Adrenal gland (tissue), 12 donors: ENCODE data around the gene SPATA3. TPM values are rescaled to one million over a fixed set of nuclear protein-coding genes. Genes with fewer than 3 reads are reported as not detected.
A peak's percentile ranks its signal among the peaks of the same experiment; 100 is the strongest.

Experiments used
- DNase-seq, 7 donors: peaks; one replicate each; pipeline ENCODE4 v3.0.0-alpha.2; 2019 to 2020
- H3K27ac ChIP-seq, 5 donors: fragments of 200-600 bp; sonication (generic) in 4 of 5; 1 replicate in 3 of 5; 2 replicates in 2 of 5; pipeline versions ENCODE4 v1.5.1 to v1.8.0; 2016 to 2020; ENCODE audit warnings: mild to moderate bottlenecking in 1 of 5
- H3K27me3 ChIP-seq: fragments of 200-600 bp; 2 replicates; pipeline ENCODE4 v1.8.0; 2021
- H3K36me3 ChIP-seq, 2 donors: fragments of 200-600 bp; replicated peaks in 1 of 2; 1 replicate in 1 of 2; 2 replicates in 1 of 2; pipeline versions ENCODE4 v1.5.1 to v1.8.0; 2018 to 2022
- H3K4me1 ChIP-seq, 2 donors: fragments of 200-600 bp; replicated peaks in 1 of 2; 1 replicate in 1 of 2; 2 replicates in 1 of 2; pipeline versions ENCODE4 v1.5.1 to v1.8.0; 2018 to 2021
- H3K4me3 ChIP-seq, 4 donors: fragments of 200-600 bp; sonication (generic) in 3 of 4; one replicate each; pipeline ENCODE4 v1.5.1; 2016 to 2018
- H3K9me3 ChIP-seq, 3 donors: fragments of 200-600 bp; sonication (generic) in 1 of 3; replicated peaks in 1 of 3; 1 replicate in 2 of 3; 2 replicates in 1 of 3; pipeline versions ENCODE4 v1.5.1 to v1.8.0; 2016 to 2021
- POLR2A ChIP-seq, 2 donors: fragments of 450-650 bp; IDR thresholded peaks; one replicate each; pipeline ENCODE4 v1.6.1; 2017; ENCODE audit warnings: antibody characterized with exemption in 2 of 2, mild to moderate bottlenecking in 2 of 2, moderate library complexity in 1 of 2
- WGBS, 4 donors: extraction: QIAGEN DNeasy Blood & Tissue Kit in 2 of 4; methylation state at CpG; one replicate each; pipeline versions ENCODE4 v1.1.5 to v1.1.7; 2013 to 2017; 5-methylcytosine and 5-hydroxymethylcytosine counted together
- intact Hi-C, 2 donors: fragments of 100-400 bp; cut with DNase I; formaldehyde crosslinking; loops; one replicate each; pipeline versions ENCODE4 v1.14.1 to v1.15.0; 2022 to 2023
- polyA plus RNA-seq, 3 donors: library from polyadenylated mRNA; stranded (reverse); fragments of 200-250 nt in 2 of 3; fragments of 350-450 nt in 1 of 3; fragmentation: Illumina TruSeq in 1 of 3; extraction: RNeasy Lipid Tissue Mini Kit (QIAGEN cat#74804) in 1 of 3; gene quantifications; one replicate each; pipeline ENCODE4 v1.2.3, GENCODE V29; 2013 to 2014
- total RNA-seq, 9 donors: library from RNA; depleted of rRNA in 4 of 9; stranded (reverse); fragments of >200 nt in 4 of 9; fragments of 120-200 nt in 1 of 9; fragmentation: NEBNext Ultra II Directional in 1 of 9; extraction: Animal tissue kit (Norgen Biotek cat#: 25700) in 1 of 9; gene quantifications; one replicate each; pipeline versions ENCODE4 v1.1.0 to v1.2.4, GENCODE V29; 2013 to 2023
- TF ChIP-seq, protein P1 (sequence below), 6 experiments: fragments of 450-650 bp in 4 of 6; fragments of 200-600 bp in 2 of 6; sonication (generic) in 1 of 6; IDR thresholded peaks; 1 replicate in 5 of 6; 2 replicates in 1 of 6; pipeline versions ENCODE4 v1.5.1 to v1.8.0; 2016 to 2021; ENCODE audit warnings: antibody characterized with exemption in 6 of 6, mild to moderate bottlenecking in 2 of 6, moderate library complexity in 1 of 6
- donor health status: healthy with polysubstance abuse.
- donor health status: Bipolar disorder and iron deficiency.
- donor health status: DM: yes; HTN: yes; CAD: no.
- donor health status: DM: no; HTN: no; CAD: no.
- donor health status: DM: no; HTN: no; CAD: no.
- donor health status: DM: yes; HTN: yes; CAD: no.

SPATA3 gene
- total and polyA plus RNA-seq, 12 donors, result not detected

DNA sequence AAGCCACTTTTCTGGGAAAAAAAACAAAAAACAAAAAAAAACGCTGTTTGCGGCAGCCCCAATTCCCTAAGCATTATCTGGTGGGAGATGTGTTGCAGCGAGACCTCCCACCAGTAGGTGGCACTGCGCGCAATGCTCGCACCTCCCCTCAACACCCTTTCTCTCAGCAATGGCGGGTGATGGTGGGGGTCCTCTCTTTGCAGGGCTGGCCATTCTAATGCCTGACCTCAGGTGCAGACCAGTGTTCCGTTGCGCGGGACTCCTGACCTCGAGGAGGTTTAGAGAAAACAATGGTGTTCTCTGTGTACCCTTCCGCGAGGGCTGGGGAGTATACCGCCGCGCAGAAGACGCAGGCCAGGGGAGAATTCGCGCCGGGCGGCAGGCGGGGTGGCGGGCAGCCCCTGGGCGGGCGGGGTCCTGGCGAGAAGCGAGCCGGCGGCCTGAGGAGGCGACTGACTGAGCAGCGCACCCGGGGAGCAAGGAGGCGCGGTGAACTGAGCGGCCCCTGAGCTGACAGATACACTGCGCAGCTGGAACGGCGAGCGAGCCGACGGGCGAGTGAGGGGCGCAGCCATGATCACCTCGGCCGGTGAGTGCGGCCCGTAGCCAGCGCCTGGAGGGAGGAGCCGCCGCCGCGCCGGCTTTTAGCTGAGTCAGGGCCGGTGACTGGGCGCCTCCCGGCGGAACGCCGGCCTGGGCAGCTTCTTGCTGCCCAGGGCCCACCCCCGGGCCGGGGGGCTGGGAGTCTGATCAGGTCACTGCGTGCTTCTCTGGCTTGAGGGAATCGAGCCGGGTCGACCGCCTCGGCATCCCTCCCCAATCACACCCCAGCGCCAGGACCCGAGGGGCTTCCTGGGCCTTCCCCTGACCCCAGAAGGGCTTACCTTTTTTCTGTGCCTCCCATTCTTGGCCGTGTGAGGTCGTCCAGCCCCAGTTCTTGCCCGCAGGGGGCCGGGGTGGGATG is 60.8 kb downstream of the SPATA3 start, which contains the start of gene PSMD1:
Gene PSMD1 (plus strand): TSS at position 415 of the 964 bp plus-strand sequence. CDS start 159 bp downstream, at position 574.
- H3K27ac ChIP-seq, result peak within 1 kb of the TSS; percentile 81 to 99 (median 93)
- TF ChIP-seq, protein P1, sequence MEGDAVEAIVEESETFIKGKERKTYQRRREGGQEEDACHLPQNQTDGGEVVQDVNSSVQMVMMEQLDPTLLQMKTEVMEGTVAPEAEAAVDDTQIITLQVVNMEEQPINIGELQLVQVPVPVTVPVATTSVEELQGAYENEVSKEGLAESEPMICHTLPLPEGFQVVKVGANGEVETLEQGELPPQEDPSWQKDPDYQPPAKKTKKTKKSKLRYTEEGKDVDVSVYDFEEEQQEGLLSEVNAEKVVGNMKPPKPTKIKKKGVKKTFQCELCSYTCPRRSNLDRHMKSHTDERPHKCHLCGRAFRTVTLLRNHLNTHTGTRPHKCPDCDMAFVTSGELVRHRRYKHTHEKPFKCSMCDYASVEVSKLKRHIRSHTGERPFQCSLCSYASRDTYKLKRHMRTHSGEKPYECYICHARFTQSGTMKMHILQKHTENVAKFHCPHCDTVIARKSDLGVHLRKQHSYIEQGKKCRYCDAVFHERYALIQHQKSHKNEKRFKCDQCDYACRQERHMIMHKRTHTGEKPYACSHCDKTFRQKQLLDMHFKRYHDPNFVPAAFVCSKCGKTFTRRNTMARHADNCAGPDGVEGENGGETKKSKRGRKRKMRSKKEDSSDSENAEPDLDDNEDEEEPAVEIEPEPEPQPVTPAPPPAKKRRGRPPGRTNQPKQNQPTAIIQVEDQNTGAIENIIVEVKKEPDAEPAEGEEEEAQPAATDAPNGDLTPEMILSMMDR (IDR thresholded peaks at IDR 0.05), result peak; percentile 92 to 99 (median 94)
- peak in 1 of 2 donors; percentile 47 for TF ChIP-seq POLR2A (IDR thresholded peaks at IDR 0.05)
- intact Hi-C loops, result no loop called here
- H3K4me3 ChIP-seq, result peak within 1 kb of the TSS; percentile 59 to 94 (median 84)
- 0 to 1% (median 0%) methylated on average over 15 to 73 of the region's 73 CpGs for WGBS, 4 donors
- H3K27me3 ChIP-seq, result no peaks in the 10 kb centered on the region
- peaks cover 3 to 40% of the 10 kb centered on the region in 2 donors for H3K4me1 ChIP-seq
- H3K9me3 ChIP-seq, result no peaks in the 10 kb centered on the region
- H3K36me3 ChIP-seq, result peaks cover 0 to 4% of the 10 kb centered on the region in 2 donors
- DNase-seq, result peak; percentile 92 to 96 (median 94)

DNA sequence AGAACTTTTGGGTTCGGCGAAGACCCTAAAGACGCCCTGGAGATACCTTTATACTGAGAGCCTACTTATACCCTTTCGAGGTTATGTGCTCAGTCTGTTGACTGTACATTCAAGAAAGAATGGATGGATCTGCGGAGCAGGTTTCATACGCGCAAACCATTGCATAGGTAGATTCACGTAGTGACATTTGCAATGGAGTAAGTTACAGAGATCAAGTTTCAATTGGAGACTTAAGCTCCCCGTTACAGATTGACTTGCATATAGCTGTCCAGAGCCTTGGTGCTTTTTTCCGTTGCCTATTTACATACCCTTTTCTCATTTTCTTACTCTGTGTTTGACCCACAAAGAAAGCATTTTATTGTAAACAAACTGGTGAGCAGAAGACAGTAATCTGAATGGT is 61.7 kb downstream of the SPATA3 start:
- no peak for DNase-seq
- H3K36me3 ChIP-seq, result peaks cover 0 to 11% of the 10 kb centered on the region in 2 donors
- H3K4me3 ChIP-seq, result peak overlapping the region; percentile 59 to 94 (median 84)
- H3K27me3 ChIP-seq, result no peaks in the 10 kb centered on the region
- H3K27ac ChIP-seq, result peak overlapping the region in 3 of 5 donors; percentile 93 to 99 (median 96)
- intact Hi-C loops, result no loop called here
- peaks cover 3 to 37% of the 10 kb centered on the region in 2 donors for H3K4me1 ChIP-seq
- TF ChIP-seq, protein P1 (IDR thresholded peaks at IDR 0.05), result no peak
- TF ChIP-seq POLR2A (IDR thresholded peaks at IDR 0.05), result no peak
- no peaks in the 10 kb centered on the region for H3K9me3 ChIP-seq
- WGBS, 4 donors, result 3 to 7% (median 5%) methylated on average over 10 of the region's 10 CpGs

Other genes starting within 250 kb of the SPATA3 start
- gene ITM2C, start 131.2 kb upstream of the SPATA3 start, total RNA-seq, result 100 to 1,000 TPM in 1 of 9 donors, 10 to 100 TPM in 8; 16.8 to 107 (median 33.0) TPM
- gene ITM2C, start 131.2 kb upstream of the SPATA3 start, polyA plus RNA-seq, result 100 to 1,000 TPM in 1 of 3 donors, 10 to 100 TPM in 2; 31.2 to 131 (median 48.9) TPM
- gene GPR55, start 70.9 kb upstream of the SPATA3 start, total RNA-seq, result under 1 TPM in 3 of 9 donors, not detected in 6; 0.08 to 0.18 (median 0.14) TPM
- under 1 TPM in 2 of 3 donors, not detected in 1; 0.07 to 0.24 TPM for gene GPR55, start 70.9 kb upstream of the SPATA3 start, polyA plus RNA-seq
- 1 to 10 TPM in 1 of 9 donors, under 1 TPM in 7, not detected in 1; 0.11 to 1.9 (median 0.57) TPM for gene C2orf72, start 41.4 kb downstream of the SPATA3 start, total RNA-seq
- 1 to 10 TPM in 2 of 3 donors, under 1 TPM in 1; 0.54 to 1.4 (median 1.2) TPM for gene C2orf72, start 41.4 kb downstream of the SPATA3 start, polyA plus RNA-seq
- gene PSMD1, start 60.7 kb downstream of the SPATA3 start, total RNA-seq, result 100 to 1,000 TPM in 3 of 9 donors, 10 to 100 TPM in 6; 50.4 to 226 (median 88.5) TPM
- gene PSMD1, start 60.7 kb downstream of the SPATA3 start, polyA plus RNA-seq, result 100 to 1,000 TPM in 1 of 3 donors, 10 to 100 TPM in 2; 38.9 to 203 (median 68.7) TPM
- gene HTR2B, start 128.9 kb downstream of the SPATA3 start, total RNA-seq, result 10 to 100 TPM in 8 of 9 donors, 1 to 10 TPM in 1; 1.2 to 90.0 (median 49.7) TPM
- 10 to 100 TPM in 2 of 3 donors, 1 to 10 TPM in 1; 3.1 to 17.9 (median 15.8) TPM for gene HTR2B, start 128.9 kb downstream of the SPATA3 start, polyA plus RNA-seq
- 100 to 1,000 TPM in 1 of 9 donors, 10 to 100 TPM in 8; 22.5 to 109 (median 59.0) TPM for gene ARMC9, start 202.5 kb downstream of the SPATA3 start, total RNA-seq
- 10 to 100 TPM; 22.0 to 61.9 (median 49.3) TPM for gene ARMC9, start 202.5 kb downstream of the SPATA3 start, polyA plus RNA-seq